AG10803 (cell line): Measurements from ENCODE around the gene FHAD1.

Experiments used
- DNase-seq: peaks from one replicate; pipeline ENCODE4 v3.0.0; 2010; ENCODE audit warnings: low read depth
- H3K4me3 ChIP-seq: 2 replicates; pipeline ENCODE4 v1.5.1; 2011; ENCODE audit warnings: mild to moderate bottlenecking, low read length, control low read depth
- CTCF ChIP-seq: conservative IDR thresholded peaks from 2 replicates; pipeline ENCODE4 v1.5.1; 2011; ENCODE audit warnings: mild to moderate bottlenecking, low read length, control low read depth, inconsistent platforms

The FHAD1 gene

GRCh38 chr1:15218287-15219279 lies 28.4 kb upstream of the FHAD1 start:
- DNase-seq = no peak
- H3K4me3 ChIP-seq = no peak overlapping the region
- TF ChIP-seq CTCF = no peak

GRCh38 chr1:15219280-15220023 lies 27.6 kb upstream of the FHAD1 start:
- TF ChIP-seq CTCF = no peak
- DNase-seq = no peak
- no peak overlapping the region for H3K4me3 ChIP-seq

- no peak overlapping the region for H3K4me3 ChIP-seq
- DNase-seq = no peak
- no peak for TF ChIP-seq CTCF
Observed at GRCh38 chr1:15220024-15220392, 27.0 kb upstream of the FHAD1 start.

GRCh38 chr1:15220825-15221431 lies 26.1 kb upstream of the FHAD1 start:
- no peak for TF ChIP-seq CTCF
- no peak overlapping the region for H3K4me3 ChIP-seq
- no peak for DNase-seq

GRCh38 chr1:15222653-15223303 lies 24.2 kb upstream of the FHAD1 start:
- no peak overlapping the region for H3K4me3 ChIP-seq
- no peak for TF ChIP-seq CTCF
- no peak for DNase-seq

GRCh38 chr1:15224259-15224869 lies 22.7 kb upstream of the FHAD1 start:
- TF ChIP-seq CTCF = no peak
- no peak for DNase-seq
- H3K4me3 ChIP-seq = no peak overlapping the region
